Activated T-cell treated with anti-CD3 and anti-CD28 coated beads, Interleukin-2, amount 50 U/mL, for 1 hour (primary cell): ENCODE results near the gene HSD17B8.

ENCODE experiments used
- DNase-seq: peaks from one replicate; pipeline ENCODE4 v3.0.0-alpha.2; 2020

HSD17B8 gene

DNA sequence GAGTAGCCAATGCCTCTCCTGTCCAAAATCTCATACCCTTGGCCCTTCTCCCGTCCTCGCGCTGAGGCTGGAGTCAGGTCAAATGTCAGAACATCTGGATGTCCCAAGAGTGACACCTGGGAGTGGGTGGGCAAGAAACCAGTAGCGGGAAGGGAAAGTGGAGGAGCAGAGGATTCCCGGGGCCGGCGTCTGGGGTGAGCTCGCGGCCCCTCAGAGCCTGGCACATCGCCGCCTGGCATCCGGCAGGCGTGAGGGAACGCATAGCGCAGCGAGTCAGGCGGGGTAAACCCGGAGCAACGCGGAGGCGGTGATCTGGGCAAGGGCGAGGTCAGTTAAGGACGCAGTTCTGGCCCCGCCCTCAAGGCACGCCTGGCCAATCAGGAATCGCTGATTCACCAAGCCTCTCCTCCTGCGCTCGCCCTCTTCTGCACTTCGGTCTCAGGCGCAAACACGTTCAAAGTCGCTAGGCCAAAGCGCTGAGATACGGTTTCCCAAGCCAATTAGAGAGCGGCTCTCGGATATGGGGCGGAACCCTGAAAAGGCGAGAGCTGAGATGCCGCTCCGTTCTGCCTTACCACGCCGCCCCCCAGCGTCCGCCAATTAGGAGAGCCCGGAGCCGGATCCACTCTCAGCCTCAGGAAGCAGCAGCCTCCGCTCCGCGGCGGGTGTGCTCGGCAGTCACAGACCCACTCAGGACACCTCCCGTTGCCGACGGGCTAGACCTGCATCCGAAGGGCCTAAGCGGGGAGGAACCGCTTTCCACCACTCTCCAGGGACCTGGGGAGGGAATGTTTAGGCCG is 44.7 kb downstream of the HSD17B8 start:
- peak; percentile 94 for DNase-seq

DNA sequence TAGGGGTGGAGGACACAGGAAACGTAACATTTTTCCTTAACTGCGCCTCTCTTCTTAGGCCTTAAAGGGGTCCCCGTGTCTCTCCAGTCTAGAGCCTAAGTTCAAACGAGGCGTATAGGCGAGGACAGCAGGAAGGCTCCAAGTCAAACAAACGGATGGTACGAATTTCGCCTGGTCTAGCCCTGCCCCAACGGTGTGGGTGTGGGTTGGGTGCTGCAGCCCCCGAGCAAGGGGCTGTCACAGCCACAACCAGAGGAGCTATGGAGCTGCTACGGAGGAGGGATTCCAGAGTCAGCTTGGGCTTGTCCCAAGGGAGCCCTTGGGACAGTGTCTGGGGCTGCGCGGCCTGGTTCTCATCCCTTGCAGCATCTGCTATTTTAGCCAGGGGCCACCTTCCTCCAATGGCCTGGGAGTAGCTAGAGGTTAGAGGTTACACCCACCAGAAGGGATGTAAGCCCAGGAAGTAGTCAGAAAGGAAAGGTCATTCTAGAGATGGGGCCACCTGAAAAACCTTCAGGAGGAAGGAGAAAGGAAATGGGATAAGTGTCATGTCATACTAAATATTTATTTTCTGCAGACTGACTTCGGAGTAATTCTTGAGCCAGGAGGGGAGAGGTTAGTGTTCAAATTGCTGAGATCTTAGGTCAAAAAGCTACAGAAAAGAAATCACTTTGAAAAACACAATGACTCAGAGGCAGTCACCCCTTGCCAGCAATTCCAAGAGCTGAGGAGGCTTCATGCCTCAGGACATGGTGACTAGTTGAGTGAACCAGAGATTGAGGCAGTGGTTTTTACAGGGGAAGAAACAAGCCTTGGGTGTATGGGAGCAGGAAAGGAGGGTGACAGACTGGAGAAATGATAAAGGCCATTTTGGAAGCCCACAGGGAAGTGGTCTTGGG is 45.5 kb downstream of the HSD17B8 start:
- DNase-seq = no peak

- no peak for DNase-seq
Measured at GRCh38 chr6:33250731-33251130, 46.3 kb downstream of the HSD17B8 start.

DNA sequence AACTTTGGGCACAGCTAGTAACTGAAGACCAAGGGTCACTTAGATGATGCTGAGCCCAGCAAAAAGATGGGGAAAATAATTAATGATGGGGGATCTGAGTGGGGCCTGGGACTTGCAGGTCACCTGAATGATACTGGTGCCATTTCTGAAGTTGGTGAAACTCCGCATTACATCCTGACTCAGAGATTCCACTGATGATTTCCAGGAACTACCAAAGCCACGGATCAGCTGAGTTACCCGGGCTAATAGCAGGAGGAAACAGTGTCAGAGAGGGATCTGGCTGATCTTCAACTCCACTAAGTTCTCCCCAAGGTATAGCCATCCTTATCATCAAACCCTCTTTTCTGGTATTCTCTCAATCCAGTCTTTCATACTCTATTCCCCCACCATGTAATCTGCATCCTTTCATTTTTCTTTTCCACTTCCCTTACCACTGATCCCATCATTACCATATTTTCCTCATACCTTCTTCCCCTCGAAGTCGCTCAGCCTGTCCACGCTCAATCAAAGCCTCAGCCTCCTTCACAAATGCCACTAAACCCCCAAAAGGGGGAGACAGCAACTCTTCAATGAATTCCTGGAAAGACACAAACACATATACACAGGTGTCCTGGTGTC is 47.0 kb downstream of the HSD17B8 start:
- DNase-seq = no peak

- DNase-seq = no peak
Measured at GRCh38 chr6:33252759-33253158, 48.3 kb downstream of the HSD17B8 start.

GRCh38 chr6:33254591-33254990 is 50.1 kb downstream of the HSD17B8 start:
- DNase-seq = no peak
